Left lobe of liver (tissue), 2 donors: ENCODE measurements around the gene UMOD. TPM values are rescaled to one million over a fixed set of nuclear protein-coding genes. Genes with fewer than 3 reads are reported as not detected.

ENCODE experiments used
- ATAC-seq: fragments of 200-7000 bp; cut with Tn5 transposase; one replicate; pipeline ENCODE4 v1.9.1; 2020; ENCODE audit warnings: mild to moderate bottlenecking, moderate library complexity
- DNase-seq: peaks from one replicate; pipeline ENCODE4 v3.0.0-alpha.2; 2020; ENCODE audit warnings: low spot score
- total RNA-seq: library from RNA; stranded (reverse); gene quantifications from one replicate; pipeline ENCODE4 v1.2.1, GENCODE V29; 2021
- donor health status: DM: no; HTN: no; CAD: no; lungs with moderate emphysema.
- donor health status: DM: no; HTN: yes; CAD: no.

UMOD gene
- total RNA-seq, 1 donor from 2014 or later, result not detected

- no peak for DNase-seq
These were observed 11.5 kb upstream of the UMOD start for GRCh38 chr16:20364051-20364450.

GRCh38 chr16:20363191-20363590 lies 10.7 kb upstream of the UMOD start:
- ATAC-seq, result no peak
- no peak for DNase-seq

More at GRCh38 chr16:20364051-20364450, 11.5 kb upstream of the UMOD start:
- no peak for ATAC-seq

GRCh38 chr16:20359997-20360396 lies 7.5 kb upstream of the UMOD start:
- peak; percentile 46 for ATAC-seq
- no peak for DNase-seq

GRCh38 chr16:20355114-20355782 lies 2.7 kb upstream of the UMOD start:
- no peak for DNase-seq
- peak; percentile 80 for ATAC-seq

- no peak for DNase-seq
These were observed 864 bp upstream of the UMOD start for GRCh38 chr16:20353379-20353778.

GRCh38 chr16:20349615-20350014 lies 2.9 kb downstream of the UMOD start:
- ATAC-seq (no peak), DNase-seq (no peak)

More at GRCh38 chr16:20353379-20353778, 864 bp upstream of the UMOD start:
- no peak for ATAC-seq

- ATAC-seq (peak; percentile 98), DNase-seq (peak; percentile 65)
These were observed 3.9 kb downstream of the UMOD start for GRCh38 chr16:20348365-20349185.

GRCh38 chr16:20347666-20348364 lies 4.7 kb downstream of the UMOD start:
- ATAC-seq (no peak), DNase-seq (no peak)

- DNase-seq (no peak), ATAC-seq (no peak)
These were observed 7.9 kb downstream of the UMOD start for GRCh38 chr16:20344611-20345010.

GRCh38 chr16:20339744-20340143 lies 12.8 kb downstream of the UMOD start:
- DNase-seq (no peak), ATAC-seq (no peak)

- ATAC-seq (no peak), DNase-seq (no peak)
These were observed 15.6 kb downstream of the UMOD start for GRCh38 chr16:20336955-20337354.

GRCh38 chr16:20334396-20334795 lies 18.1 kb downstream of the UMOD start:
- ATAC-seq, result no peak
- no peak for DNase-seq

GRCh38 chr16:20333120-20333519 lies 19.4 kb downstream of the UMOD start:
- ATAC-seq (no peak), DNase-seq (no peak)

- no peak for DNase-seq
- ATAC-seq, result no peak
These were observed 20.1 kb downstream of the UMOD start for GRCh38 chr16:20332411-20332810.

GRCh38 chr16:20331635-20332034 lies 20.9 kb downstream of the UMOD start:
- DNase-seq, result no peak
- no peak for ATAC-seq

GRCh38 chr16:20329392-20330138 lies 22.9 kb downstream of the UMOD start:
- ATAC-seq (no peak), DNase-seq (no peak)

GRCh38 chr16:20327444-20328041 lies 25.0 kb downstream of the UMOD start, which contains the start of gene GP2:
GP2 (minus strand) TSS chr16:20327513; CDS start chr16:20326431, 1,082 bp downstream.
- DNase-seq, result no peak
- ATAC-seq, result no peak

- DNase-seq (no peak), ATAC-seq (no peak)
These were observed 26.2 kb downstream of the UMOD start for GRCh38 chr16:20326321-20326720.

- ATAC-seq (no peak), DNase-seq (no peak)
These were observed 27.5 kb downstream of the UMOD start for GRCh38 chr16:20325005-20325404.

- ATAC-seq, result no peak
- DNase-seq, result no peak
These were observed 28.9 kb downstream of the UMOD start for GRCh38 chr16:20323591-20324117.
